ENCODE measurements around the gene TMCC1.

TMCC1 gene

GRCh38 chr3:129607391-129608068, 286.0 kb downstream of the TMCC1 start:
- no peak for DNase-seq

GRCh38 chr3:129606636-129607390, 286.7 kb downstream of the TMCC1 start, which contains the start of gene PLXND1:
TSS of gene PLXND1 (minus strand) at chr3:129606676. CDS start at chr3:129606639, 37 bp downstream.
- peak; percentile 85 for DNase-seq

GRCh38 chr3:129605922-129606635, 287.4 kb downstream of the TMCC1 start:
- peak; percentile 65 for DNase-seq

- peak; percentile 67 for DNase-seq
Observed at GRCh38 chr3:129605203-129605921, 288.1 kb downstream of the TMCC1 start.

GRCh38 chr3:129604767-129605166, 288.7 kb downstream of the TMCC1 start:
- DNase-seq = no peak

- no peak for DNase-seq
Observed at GRCh38 chr3:129603991-129604749, 289.3 kb downstream of the TMCC1 start.

GRCh38 chr3:129603561-129603942, 290.0 kb downstream of the TMCC1 start:
- DNase-seq = no peak

GRCh38 chr3:129602730-129603560, 290.6 kb downstream of the TMCC1 start:
- DNase-seq = peak; percentile 81

GRCh38 chr3:129602309-129602708, 291.2 kb downstream of the TMCC1 start:
- no peak for DNase-seq

- no peak for DNase-seq
Observed at GRCh38 chr3:129601713-129602112, 291.8 kb downstream of the TMCC1 start.

- no peak for DNase-seq
Observed at GRCh38 chr3:129600348-129600747, 293.2 kb downstream of the TMCC1 start.

- peak; percentile 67 for DNase-seq
Observed at GRCh38 chr3:129599607-129600006, 293.9 kb downstream of the TMCC1 start.

GRCh38 chr3:129599073-129599472, 294.4 kb downstream of the TMCC1 start:
- DNase-seq = no peak

- DNase-seq = no peak
Observed at GRCh38 chr3:129598484-129598883, 295.0 kb downstream of the TMCC1 start.

GRCh38 chr3:129598000-129598381, 295.5 kb downstream of the TMCC1 start:
- DNase-seq = no peak
